NCI-H510A treated with DMSO at 0.1 percent for 48 hours (cell line): ENCODE data around the gene NFIX.

ENCODE experiments used
- DNase-seq: peaks from one replicate; lab custom pipeline; 2025; lab: John Stamatoyannopoulos, UW

NFIX gene

DNA sequence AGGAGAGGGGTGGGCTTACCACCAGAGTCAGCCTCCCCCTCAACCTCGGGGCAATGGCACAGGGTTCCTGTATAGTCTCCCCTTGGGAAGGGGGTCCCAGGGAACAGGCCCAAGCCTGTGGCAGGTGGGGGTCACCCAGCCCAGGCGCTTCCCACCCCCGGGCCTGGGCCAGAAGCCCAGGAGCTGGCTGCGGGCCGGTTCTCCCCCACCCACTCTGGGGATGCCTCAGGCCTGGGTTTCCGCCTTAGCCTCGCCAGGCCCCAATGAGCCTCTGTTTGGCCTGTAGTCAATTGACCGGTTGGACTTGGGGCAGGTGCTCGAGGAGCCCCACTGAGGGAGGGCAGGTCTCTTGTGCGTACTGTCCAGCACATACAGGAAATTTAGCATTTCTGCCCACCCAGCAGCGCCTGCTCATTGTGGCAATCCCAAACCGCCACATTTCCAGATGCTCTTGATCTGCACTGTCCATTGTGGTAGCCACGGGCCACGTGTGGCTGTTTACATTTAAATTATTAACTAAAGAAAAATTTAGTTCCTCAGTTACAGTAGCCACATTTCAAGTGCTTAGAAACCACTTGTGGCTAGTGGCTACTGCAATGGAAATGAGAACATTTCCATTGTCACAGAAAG is 97.4 kb downstream of the NFIX start:
- no peak for DNase-seq

DNA sequence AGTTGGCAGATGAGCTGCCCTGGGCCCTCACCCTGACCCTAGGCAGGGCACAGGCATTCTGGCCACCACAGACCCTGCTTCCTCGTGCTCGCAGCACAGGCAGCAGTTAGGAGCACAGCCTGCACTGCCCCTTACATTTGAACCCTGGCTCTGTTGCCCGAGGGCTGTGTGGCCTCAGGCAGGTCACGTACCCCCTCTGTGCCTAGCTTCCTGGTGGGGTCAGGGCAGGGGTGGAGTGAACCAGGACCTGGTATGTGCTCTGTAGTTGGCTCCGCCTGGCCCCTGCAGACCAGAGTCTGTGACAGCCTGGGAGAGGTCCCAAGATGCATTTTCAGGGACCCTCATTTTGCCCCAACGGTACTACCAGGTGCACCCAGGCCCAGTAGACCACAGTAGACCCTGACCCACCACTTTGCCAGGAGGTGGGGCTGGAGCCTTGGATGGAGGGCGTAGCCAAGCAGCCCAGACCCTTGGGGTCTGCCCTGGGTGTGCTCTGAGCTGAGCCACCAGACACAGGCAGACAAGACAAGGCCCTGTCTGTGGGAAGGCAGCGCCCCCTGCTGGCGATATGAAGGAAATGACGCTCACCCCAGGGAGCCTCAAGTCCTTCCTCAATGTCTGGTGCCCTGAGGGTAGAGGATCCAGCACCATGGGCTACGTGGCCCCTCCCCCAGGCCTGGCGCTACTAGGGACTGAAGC is 98.3 kb downstream of the NFIX start:
- peak; percentile 79 for DNase-seq

- no peak for DNase-seq
Observed at GRCh38 chr19:13094106-13094504, 98.8 kb downstream of the NFIX start.

DNA sequence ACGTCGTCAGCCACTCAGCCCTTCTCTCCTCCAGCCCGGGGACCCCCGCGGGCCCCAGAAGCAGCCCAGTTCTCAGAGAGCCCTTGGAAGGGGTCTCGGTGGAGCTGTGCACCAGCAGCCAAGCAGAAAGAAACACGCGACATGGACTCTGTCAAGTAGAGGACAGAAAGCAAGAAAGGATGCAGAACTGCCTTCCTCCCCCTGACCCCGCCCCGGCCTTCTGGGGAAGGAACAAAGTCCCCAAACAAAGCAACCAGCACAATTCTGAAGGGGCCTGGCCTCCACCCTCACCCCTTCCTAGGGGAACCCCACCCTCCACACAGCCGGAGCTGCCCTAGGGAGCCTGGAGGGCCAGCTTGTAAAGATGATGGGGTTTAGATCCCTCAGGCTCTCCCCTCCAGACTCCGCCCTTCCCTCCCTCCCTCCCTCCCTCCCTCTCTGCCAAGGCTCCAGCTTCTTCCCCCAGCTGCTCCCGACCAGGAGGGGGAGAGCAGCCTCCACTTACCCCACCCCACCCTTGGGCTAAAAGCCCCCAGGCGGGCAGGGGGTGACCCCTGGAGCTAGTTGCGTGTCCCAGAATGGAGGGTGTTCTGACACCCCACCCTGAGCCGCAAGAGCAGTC is 99.6 kb downstream of the NFIX start:
- DNase-seq = peak; percentile 74

GRCh38 chr19:13095393-13095784 is 100.1 kb downstream of the NFIX start:
- DNase-seq = peak; percentile 46

- peak; percentile 40 for DNase-seq
Observed at GRCh38 chr19:13095934-13096927, 101.0 kb downstream of the NFIX start.

GRCh38 chr19:13097033-13097462 is 101.8 kb downstream of the NFIX start:
- DNase-seq = no peak

GRCh38 chr19:13097463-13098258 is 102.4 kb downstream of the NFIX start:
- DNase-seq = no peak

- peak; percentile 39 for DNase-seq
Observed at GRCh38 chr19:13098277-13099072, 103.2 kb downstream of the NFIX start.

DNA sequence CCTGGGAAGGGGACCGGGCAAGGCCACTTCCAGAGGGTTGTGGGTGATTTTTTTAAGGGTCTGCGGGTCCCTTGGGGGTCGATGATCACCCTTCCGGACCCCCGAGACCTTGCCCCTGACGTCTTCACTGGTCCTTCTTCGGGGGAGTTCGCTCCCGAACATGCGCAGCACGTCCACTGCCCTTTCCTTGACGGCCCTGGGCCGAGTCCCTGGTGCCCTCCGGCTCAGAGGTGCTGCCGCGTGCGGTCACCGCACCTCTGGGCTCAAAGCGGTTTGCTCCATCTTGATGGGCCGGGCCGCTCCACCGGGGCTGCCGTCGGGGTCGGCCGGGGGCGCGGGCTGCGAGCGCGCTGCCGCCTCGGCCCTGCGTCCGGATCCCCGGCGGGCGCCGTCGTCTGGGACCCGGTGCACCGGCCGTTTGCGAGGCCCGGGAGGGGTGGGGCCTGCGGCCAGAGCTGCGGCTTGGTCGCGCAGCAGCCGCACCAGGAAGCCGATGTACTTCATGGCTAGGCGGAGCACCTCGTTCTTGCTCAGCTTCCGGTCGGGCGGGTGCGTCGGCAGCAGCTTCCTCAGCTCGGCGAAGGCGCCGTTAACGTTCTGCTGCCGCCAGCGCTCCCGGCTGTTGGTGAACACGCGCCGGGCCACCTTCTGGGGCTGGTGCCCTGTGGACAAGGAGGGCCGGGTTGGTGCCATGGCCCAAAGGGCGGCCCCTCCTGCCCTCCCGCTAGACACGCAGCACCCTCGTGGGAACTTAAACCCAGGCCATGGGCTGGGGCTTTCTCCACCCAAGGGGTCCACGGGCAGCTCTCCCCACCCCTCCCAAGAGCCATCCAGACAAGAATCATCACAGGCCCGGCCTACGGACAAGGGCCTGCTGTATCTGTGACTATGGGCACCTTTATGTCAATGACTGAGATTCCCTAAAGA is 104.1 kb downstream of the NFIX start:
- peak; percentile 34 for DNase-seq

- DNase-seq = no peak
Observed at GRCh38 chr19:13100031-13100588, 104.8 kb downstream of the NFIX start.

GRCh38 chr19:13100841-13101589 is 105.7 kb downstream of the NFIX start:
- DNase-seq = no peak

- DNase-seq = no peak
Observed at GRCh38 chr19:13101590-13102415, 106.5 kb downstream of the NFIX start.

- DNase-seq = no peak
Observed at GRCh38 chr19:13102416-13102665, 107.1 kb downstream of the NFIX start.

GRCh38 chr19:13102666-13103580 is 107.6 kb downstream of the NFIX start, which contains the start of gene LYL1:
Gene LYL1, minus strand, starts transcription at chr19:13102858. Its CDS starts 1,687 bp downstream, at chr19:13101171.
- no peak for DNase-seq

DNA sequence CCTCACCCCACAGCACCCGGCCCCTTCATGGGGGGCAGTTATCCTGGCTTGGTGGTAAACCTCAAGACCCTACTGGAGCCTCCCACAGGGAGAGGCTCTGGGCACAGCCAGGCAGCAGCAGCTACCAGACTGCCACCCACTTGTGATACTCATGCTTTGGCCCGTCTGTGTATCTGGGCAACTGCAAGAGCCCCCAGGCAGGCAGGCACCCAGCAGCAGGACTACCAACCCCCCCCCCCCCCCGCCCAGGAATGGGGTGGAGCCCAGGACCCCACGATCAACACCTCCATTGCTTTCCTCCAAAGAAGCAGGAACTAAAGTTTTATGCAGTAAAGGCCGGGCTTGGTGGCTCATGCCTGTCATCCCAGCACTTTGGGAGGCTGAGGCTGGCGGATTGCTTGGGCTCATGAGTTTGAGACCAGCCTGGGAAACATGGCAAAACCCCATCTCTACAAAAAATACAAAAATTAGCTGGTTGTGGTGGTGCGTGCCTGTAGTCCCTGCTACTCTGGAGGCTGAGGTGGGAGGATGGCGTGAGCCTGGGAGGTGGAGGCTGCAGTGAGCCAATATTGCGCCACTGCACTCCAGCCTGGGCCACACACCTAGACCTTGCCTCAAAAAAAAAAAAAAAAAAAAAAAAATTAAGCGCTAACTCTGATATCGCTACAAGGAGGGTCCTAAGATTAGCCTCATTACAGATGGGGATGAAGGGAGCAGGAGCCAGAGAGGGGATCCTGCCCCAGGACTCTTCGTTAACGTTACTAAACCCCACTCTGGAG is 108.5 kb downstream of the NFIX start:
- DNase-seq = no peak
